ENCODE results near the gene CRNKL1. TPM values are rescaled to one million over a fixed set of nuclear protein-coding genes. Genes with fewer than 3 reads are reported as not detected.

Gene CRNKL1
- total and polyA plus RNA-seq, 2 donors (not counting 1 experiment from before 2014, with no cell fraction given), result 19.2 to 32.7 TPM

DNA sequence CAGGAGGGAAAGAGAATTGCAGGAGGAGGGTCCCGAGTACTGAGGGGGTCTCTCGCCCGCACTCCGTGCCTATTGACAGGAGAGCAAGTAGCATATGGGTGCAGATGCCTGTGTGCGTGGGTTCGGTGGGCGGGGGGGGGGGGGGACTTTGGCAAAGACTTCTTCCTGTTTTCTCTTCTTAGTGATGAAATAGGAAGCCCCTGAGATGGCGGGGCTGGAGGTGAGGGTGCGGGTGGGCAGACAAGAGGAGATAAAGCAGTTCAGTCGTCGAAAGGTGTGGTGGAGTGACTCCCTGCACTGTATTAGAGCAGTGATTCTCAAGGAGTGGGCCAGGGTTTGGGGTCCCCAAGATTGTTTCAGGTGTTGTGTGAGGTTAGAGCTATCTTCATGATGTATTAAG, 31.4 kb downstream of the CRNKL1 start:
- Histone ChIP-seq H3K4me1 (ENCODE audit: control insufficient read depth, extremely low read depth, insufficient read depth, low read length) (peaks cover 8% of the 10 kb centered on the region), H3K4me3 (replicated peaks in 1 of 4; ENCODE audit: control extremely low read depth in 1 of 4, insufficient read depth in 1 of 4, low read depth in 3 of 4, low read length in 4 of 4) (no peak overlapping the region), H3K27ac (ENCODE audit: insufficient read depth, low read length) (no peak overlapping the region), H3K27me3 (ENCODE audit: control insufficient read depth, insufficient read depth, low read length) (no peaks in the 10 kb centered on the region), H2AFZ (ENCODE audit: low read length) (no peak overlapping the region), H3K79me2 (ENCODE audit: control insufficient read depth, insufficient read depth, low read length) (peaks cover 74% of the 10 kb centered on the region), H3K9ac (ENCODE audit: insufficient read depth, low read length) (no peak overlapping the region), H3K9me3 (ENCODE audit: control insufficient read depth, insufficient read depth, low read depth, low read length) (no peaks in the 10 kb centered on the region), H4K20me1 (ENCODE audit: control insufficient read depth, extremely low read depth, insufficient read depth, low read length) (no peaks in the 10 kb centered on the region), H3K36me3 (ENCODE audit: control insufficient read depth, insufficient read depth, low read length) (peaks cover 2% of the 10 kb centered on the region), H3K4me2 (ENCODE audit: extremely low read depth, insufficient read depth, low read length) (no peak overlapping the region)
- TF ChIP-seq EZH2 (IDR thresholded peaks at IDR 0.05; ENCODE audit: low read length, missing control alignments) (no peak), CTCF (conservative IDR thresholded peaks at IDR 0.05 in 1 of 2, IDR thresholded peaks at IDR 0.05 in 1 of 2; ENCODE audit: low read depth in 1 of 2, low read length in 2 of 2) (no peak)
- DNase-seq (ENCODE audit: low read depth in 2 of 2), result no peak

DNA sequence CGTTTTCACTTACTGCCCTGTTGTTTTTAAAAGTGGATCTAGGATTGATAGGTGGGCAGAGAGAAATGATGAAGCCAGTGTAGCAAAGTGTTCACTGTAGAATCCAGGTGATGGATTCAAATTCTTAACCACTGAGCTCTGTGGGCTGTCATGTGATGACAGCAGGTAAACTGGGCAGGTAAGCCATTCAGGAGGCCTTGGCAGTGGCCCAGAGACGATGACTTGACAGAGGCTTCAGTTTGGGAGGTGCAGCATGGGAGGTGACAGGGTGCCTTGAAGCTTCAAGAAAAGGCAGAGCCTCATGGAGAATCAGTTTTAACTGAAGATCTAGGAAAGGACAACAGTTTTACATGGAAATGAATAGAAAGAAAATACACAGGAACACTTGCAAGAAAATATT, 33.1 kb downstream of the CRNKL1 start:
- no peaks in the 10 kb centered on the region for H3K9me3 ChIP-seq (ENCODE audit: control insufficient read depth, insufficient read depth, low read depth, low read length)
- DNase-seq (ENCODE audit: low read depth in 2 of 2), result no peak
- TF ChIP-seq CTCF (conservative IDR thresholded peaks at IDR 0.05 in 1 of 2, IDR thresholded peaks at IDR 0.05 in 1 of 2; ENCODE audit: low read depth in 1 of 2, low read length in 2 of 2) (no peak), EZH2 (IDR thresholded peaks at IDR 0.05; ENCODE audit: low read length, missing control alignments) (no peak)
- H3K79me2 ChIP-seq (ENCODE audit: control insufficient read depth, insufficient read depth, low read length), result peaks cover 67% of the 10 kb centered on the region
- H4K20me1 ChIP-seq (ENCODE audit: control insufficient read depth, extremely low read depth, insufficient read depth, low read length), result no peaks in the 10 kb centered on the region
- no peak overlapping the region for H3K4me3 ChIP-seq (replicated peaks in 1 of 4; ENCODE audit: control extremely low read depth in 1 of 4, insufficient read depth in 1 of 4, low read depth in 3 of 4, low read length in 4 of 4)
- no peak overlapping the region for H3K4me2 ChIP-seq (ENCODE audit: extremely low read depth, insufficient read depth, low read length)
- peaks cover 2% of the 10 kb centered on the region for H3K36me3 ChIP-seq (ENCODE audit: control insufficient read depth, insufficient read depth, low read length)
- peaks cover 8% of the 10 kb centered on the region for H3K4me1 ChIP-seq (ENCODE audit: control insufficient read depth, extremely low read depth, insufficient read depth, low read length)
- H3K27me3 ChIP-seq (ENCODE audit: control insufficient read depth, insufficient read depth, low read length), result no peaks in the 10 kb centered on the region
- no peak overlapping the region for H3K9ac ChIP-seq (ENCODE audit: insufficient read depth, low read length)
- no peak overlapping the region for H3K27ac ChIP-seq (ENCODE audit: insufficient read depth, low read length)
- H2AFZ ChIP-seq (ENCODE audit: low read length), result no peak overlapping the region

DNA sequence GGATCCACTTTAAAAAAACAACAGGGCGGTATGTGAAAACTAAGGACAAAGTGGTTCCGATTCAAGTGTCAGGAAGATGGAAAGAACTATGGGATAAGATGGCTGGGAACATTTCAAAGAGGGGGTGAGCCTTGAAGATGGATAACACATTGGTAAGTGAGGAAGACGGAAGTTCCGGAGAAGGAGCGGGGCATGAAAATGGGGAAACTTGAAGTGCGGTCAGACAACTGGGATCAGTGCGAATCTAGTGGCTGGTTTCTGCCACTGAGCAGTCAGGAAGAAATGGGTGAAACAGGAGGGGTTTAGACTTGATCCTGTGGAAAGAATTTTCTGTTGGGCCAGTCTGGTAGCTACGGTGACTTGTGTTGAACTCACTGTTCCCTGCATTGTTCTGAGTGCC, 33.9 kb downstream of the CRNKL1 start:
- H3K36me3 ChIP-seq (ENCODE audit: control insufficient read depth, insufficient read depth, low read length), result peaks cover 2% of the 10 kb centered on the region
- H3K9me3 ChIP-seq (ENCODE audit: control insufficient read depth, insufficient read depth, low read depth, low read length), result no peaks in the 10 kb centered on the region
- TF ChIP-seq CTCF (conservative IDR thresholded peaks at IDR 0.05 in 1 of 2, IDR thresholded peaks at IDR 0.05 in 1 of 2; ENCODE audit: low read depth in 1 of 2, low read length in 2 of 2) (no peak), EZH2 (IDR thresholded peaks at IDR 0.05; ENCODE audit: low read length, missing control alignments) (no peak)
- H2AFZ ChIP-seq (ENCODE audit: low read length), result no peak overlapping the region
- H3K79me2 ChIP-seq (ENCODE audit: control insufficient read depth, insufficient read depth, low read length), result peaks cover 59% of the 10 kb centered on the region
- no peak overlapping the region for H3K9ac ChIP-seq (ENCODE audit: insufficient read depth, low read length)
- no peaks in the 10 kb centered on the region for H3K27me3 ChIP-seq (ENCODE audit: control insufficient read depth, insufficient read depth, low read length)
- DNase-seq (ENCODE audit: low read depth in 2 of 2), result no peak
- H3K4me2 ChIP-seq (ENCODE audit: extremely low read depth, insufficient read depth, low read length), result peak overlapping the region; percentile 95
- H3K4me3 ChIP-seq (replicated peaks in 1 of 4; ENCODE audit: control extremely low read depth in 1 of 4, insufficient read depth in 1 of 4, low read depth in 3 of 4, low read length in 4 of 4), result peak overlapping the region; percentile 82 to 98 (median 90)
- H3K4me1 ChIP-seq (ENCODE audit: control insufficient read depth, extremely low read depth, insufficient read depth, low read length), result peaks cover 8% of the 10 kb centered on the region
- H3K27ac ChIP-seq (ENCODE audit: insufficient read depth, low read length), result no peak overlapping the region
- no peaks in the 10 kb centered on the region for H4K20me1 ChIP-seq (ENCODE audit: control insufficient read depth, extremely low read depth, insufficient read depth, low read length)
